GM18507 (cell line): ENCODE results near the gene NR2C1.
"Not testable (repeated sequence)": the region's sequence is repeated elsewhere in the genome, so short reads cannot be mapped to it uniquely, and the experiment has no call there.

ENCODE experiments used
- DNase-seq: peaks from one replicate; pipeline ENCODE4 v3.0.0; 2011; ENCODE audit warnings: low read depth; ENCODE audit not compliant: insufficient read length; ENCODE audit errors: extremely low spot score
- FAIRE-seq: peaks from 2 replicates; lab custom pipeline; 2011; peaks lifted over from hg19 to GRCh38; lab: Jason Lieb, UNC

Gene NR2C1

DNA sequence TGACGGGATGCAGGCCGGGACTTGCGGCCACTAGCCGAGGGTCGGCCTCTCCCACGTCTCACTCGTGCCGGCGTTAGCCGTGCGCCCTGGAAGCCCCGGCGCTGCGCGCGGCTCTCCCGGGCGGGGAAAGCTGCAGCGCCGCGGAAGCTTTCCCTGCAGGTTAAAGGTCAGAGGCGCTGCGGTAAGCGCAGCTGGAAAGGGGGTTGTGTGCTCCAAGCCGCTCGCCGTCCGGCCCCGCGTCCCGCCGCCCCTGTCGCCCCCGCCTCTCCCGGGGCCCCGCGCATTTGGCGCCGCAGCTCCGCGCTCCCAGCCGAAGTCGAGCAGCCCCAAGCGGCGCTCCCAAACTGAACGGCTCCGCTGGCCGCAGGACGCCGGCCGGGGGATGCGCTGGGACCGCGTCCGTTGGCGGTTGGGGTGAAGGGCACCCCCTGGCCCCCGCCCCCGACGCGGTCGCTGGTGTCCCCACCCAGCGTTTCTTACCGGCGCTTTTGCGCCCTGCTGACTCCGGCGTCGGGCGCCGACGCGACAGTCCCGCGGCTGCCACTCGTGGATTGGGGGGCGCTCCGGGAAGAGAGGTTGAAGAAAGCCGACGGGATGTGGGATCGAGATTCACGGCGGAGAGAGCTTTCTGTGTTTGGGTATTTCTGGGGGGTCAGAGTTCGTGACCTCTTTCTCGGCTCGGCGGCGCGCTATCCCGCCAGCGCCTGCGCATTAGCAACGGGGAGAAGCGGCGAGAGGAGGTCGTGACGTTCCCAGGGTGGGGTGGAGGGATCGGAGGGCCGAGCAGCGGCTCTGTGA is at the start of gene NR2C1:
Gene NR2C1 (minus strand): TSS at position 719 of the 798 bp plus-strand sequence. CDS start 6,234 bp downstream, outside the sequence.
- DNase-seq (peak; percentile 99), FAIRE-seq (peak; percentile 96)

DNA sequence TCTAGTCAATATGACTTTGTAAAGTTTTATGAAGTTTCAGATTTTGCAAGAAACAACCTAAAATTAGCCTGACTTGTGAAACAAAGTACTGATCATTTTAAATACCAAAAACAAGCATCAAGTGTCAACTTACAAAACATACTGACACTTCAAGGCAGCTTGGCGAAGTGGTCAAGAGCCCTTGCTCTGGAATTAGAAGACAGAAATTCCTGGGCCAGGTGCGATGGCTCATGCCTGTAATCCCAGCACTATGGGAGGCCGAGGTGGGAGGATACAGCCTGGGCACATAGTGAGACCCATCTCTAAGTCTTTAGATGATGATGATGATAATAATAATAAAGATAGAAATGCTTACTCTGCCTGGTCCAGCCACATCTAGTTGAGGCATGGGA is 45.4 kb upstream of the NR2C1 start:
- no peak for DNase-seq
- no peak for FAIRE-seq

DNA sequence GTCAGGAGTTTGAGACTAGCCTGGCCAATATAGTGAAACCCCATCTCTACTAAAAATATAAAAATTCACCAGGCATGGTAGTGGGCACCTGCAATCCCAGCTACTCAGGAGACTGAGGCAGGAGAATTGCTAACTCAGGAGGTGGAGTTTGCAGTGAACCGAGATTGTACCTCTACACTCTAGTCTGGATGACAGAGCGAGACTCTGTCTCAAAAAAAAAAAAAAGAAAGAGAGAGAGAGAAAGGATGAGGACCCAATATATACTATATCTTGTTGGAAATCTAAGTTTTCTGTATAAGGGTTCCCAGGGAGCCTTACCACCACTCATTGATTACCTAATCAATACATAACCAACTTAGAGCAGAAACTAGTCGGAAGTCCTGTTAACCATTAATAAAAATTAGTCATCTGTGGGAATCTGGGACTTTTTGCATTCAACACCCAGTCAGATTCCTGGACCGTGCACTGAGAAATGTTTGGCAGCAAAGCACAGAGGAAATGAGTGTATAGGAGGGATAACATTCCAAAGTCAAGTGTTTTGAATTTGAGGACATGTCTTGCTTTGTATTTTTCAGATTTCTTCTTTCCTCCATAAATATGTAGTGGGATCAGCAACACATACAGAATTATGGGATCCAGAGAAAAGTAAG is 44.8 kb upstream of the NR2C1 start:
- no peak for FAIRE-seq
- no peak for DNase-seq

DNA sequence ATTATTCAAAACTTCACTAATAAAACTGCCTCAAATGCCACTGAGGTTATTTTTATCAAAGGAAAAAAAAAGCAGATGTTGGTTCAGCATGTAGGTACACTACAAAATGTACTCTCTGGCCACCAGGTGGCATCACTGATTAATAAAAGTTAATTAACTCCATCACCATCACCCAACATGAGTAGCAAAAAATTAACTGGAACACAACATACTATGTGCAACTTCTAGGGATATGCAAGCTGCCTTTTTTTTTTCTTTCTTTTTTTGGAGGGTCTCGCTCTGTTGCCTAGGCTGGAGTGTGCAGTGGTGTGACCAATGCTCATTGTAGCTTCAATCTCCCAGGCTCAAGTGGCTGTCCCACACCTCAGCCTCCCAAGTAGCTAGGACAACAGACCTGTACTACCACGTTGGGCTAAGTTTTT is 43.8 kb upstream of the NR2C1 start:
- FAIRE-seq (peak; percentile 78), DNase-seq (peak; percentile 40)

DNA sequence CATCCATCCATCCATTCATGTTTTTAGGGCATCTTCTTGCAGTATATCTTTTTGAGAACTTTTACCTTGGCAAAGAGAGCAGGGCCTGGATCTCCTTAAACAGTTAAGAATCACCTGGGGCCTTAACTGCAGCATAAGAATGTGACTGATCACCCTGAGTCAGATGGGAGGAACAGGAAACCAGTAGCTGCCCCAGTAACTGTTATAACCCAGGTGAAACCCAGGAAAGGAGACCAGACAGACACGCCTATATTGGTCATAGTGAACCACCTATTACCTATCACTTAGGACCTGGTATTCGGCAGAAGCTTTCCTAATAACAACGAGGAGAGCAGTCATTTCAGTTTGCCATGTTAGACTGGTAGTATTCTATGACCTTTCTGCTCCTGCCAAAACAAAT is 43.4 kb upstream of the NR2C1 start:
- FAIRE-seq: no peak
- no peak for DNase-seq

DNA sequence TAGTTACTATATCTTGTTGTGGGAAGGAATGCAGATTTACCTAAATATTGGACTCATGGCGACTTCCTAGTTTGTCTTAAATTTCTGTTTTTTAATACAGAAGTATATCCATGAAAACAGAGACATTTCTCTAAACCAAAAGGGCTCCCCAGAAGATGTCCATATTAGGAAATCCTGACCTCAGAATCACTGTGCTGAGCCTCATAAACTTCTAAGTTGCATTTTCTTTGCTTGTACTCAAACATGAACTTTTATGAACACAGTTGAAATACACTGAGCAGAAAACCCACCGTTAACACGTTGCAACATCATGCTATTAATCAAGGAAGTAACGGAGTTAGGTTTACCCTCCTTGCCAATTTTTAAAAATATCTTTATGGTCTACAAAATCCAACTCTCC is 42.9 kb upstream of the NR2C1 start:
- FAIRE-seq (no peak), DNase-seq (no peak)

DNA sequence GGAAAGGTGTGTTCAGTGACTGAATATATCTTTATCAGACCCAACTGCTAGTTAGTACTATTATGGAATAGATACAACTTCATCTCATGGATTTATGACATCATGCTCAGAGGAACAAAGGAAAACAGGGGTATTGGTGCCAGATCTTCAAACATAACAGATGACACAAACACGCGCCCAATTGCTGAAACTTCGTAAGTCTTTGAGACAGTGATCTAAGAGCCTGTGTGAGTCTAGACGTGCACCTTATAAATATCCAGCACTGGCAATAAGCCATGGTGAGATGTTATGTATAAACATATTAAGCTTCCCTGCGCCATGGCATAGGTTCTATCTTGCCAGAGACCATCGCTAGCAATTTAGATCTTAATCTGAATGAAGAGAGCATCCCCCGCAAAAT is 42.2 kb upstream of the NR2C1 start:
- DNase-seq (no peak), FAIRE-seq (no peak)

DNA sequence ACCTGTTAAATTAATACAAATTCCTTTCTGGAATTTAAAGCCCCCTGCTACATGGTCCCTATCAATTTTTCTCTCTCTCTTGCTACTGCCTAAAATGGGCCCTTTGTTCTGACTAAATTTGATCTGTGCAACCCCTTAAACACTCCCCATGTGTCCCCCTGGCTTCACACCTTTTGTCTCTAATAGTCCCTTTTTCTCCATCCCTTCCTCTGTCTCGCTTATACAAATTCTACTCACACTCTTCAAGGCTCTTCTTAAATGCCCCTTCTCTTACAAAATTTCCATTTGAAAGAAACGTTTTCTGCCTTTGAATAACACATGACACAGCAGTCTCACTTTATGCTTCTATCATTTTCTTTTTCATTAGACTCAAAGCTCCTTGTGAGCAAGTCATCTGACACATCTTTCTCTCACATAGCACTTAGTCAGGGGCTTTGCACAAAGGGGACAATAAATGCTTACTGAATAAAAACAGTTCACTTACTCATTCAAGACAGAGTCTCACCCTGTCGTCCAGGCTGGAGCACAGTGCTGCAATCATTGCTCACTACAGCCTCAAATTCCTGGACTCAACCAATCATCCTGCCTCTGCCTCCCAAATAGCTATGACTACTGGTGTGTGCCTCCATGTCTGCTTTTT is 41.5 kb upstream of the NR2C1 start:
- no peak for DNase-seq

DNA sequence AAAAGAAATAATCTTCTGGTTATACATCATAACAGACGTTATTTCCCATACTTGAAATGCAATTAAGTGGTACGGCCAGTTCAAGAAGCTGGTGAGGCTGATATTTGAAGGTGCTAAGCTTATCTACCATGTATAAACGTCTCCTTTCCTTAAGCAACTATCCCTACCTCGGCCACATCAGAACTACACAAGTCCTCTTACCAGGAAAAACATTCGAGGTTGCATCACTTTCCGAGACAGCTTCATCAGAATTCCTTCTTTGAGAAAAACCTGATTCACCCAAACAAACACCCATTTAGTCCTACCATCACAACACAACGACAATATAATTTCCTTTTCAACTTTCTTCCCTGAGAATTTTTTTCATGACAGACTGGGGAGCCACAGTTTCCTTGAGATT is 33.9 kb upstream of the NR2C1 start:
- FAIRE-seq: no peak
- no peak for DNase-seq

More for the DNA sequence above, 41.5 kb upstream of the NR2C1 start:
- FAIRE-seq: no peak

DNA sequence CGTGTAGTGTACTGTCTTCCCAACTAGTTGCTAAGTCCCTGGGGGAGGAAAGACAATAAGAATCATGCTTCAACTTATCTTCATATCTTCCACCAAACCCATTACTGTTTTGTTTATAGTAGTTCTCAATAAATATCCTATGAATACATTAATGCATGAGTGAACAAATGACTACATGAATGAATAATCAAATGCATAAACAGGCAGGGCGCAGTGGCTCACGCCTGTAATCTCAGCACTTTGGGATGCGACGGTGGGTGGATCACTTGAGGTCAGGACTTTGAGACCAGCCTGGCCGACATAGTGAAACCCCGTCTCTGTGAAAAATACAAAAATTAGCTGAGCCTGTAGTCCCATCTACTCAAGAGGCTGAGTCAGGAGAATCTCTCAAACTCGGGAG is 32.1 kb upstream of the NR2C1 start:
- FAIRE-seq (no peak), DNase-seq (no peak)

DNA sequence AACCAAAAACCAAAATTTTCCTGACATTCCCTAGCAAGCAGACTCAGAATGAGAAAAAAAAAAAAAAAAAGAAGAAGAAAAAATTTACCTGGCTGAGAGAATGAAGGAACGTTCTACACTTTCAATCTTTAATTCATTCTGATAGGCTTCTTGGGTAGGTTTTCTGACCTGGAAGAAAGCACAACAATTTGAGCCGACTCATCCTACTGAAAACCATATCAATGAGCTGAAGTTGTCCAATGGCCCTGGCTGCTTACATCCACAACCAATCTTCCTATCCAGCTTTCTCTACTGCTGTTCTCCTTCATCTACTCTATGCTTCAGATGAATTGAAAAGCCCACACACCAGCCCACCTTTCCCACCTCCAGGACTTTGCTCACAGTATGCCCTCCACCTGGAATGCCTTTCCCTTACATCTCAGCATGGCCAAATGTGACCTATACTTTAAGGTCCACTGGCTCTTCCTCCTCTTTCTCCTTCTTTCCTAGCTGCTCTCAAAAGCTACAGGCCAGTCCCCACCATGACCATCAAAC is 31.6 kb upstream of the NR2C1 start:
- FAIRE-seq (no peak), DNase-seq (no peak)

DNA sequence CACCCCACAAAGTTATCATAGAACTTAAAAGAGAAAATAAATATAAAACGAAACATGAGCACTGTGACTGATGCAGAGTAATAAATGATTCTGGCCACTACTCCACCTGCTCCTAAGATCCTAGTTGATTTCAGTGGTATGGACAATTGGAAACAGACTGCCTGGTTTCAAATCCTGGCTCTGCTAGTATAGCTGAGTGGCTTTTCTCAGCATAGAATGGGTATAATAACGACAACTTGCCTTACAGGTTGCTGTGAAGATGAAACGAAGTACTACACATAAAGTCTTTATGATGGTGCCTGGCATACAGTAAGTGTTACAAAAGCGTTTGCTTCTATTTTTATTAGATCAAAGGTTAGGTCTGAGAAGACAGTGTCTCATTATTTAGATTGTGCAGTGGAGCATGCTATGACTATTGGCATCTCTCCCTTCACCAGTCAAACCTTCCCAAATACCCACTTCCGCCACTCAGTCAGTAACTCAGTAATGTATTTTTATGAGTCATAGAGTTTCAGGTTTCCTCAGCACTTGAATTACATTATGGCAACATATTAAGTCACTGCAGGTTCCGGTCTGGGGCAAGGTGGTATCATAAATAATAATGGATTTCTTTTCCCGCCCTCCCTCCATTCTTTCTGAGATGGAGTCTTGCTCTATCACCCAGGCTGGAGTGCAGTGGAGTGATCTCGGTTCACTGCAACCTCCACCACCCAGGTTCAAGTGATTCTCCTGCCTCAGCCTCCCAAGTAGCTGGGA is 29.7 kb upstream of the NR2C1 start:
- DNase-seq: peak; percentile 66
- peak; percentile 94 for FAIRE-seq

DNA sequence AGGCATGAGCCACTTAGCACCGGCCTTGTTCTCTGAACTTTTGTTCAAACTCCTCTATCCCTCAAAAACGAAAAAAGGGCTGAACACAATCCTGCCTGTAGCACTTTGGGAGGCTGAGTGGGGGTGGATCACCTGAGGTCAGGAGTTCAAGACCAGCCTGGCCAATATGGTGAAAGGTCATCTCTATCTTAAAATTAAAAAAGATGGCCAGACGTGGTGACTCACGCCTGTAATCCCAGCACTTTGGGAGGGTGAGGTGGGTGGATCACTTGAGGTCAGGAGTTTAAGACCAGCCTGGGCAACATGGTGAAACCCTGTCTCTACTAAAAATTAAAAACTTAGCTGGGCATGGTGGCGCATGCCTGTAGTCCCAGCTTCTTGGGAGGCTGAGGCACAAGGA is 28.5 kb upstream of the NR2C1 start:
- DNase-seq, FAIRE-seq: not testable (repeated sequence)

DNA sequence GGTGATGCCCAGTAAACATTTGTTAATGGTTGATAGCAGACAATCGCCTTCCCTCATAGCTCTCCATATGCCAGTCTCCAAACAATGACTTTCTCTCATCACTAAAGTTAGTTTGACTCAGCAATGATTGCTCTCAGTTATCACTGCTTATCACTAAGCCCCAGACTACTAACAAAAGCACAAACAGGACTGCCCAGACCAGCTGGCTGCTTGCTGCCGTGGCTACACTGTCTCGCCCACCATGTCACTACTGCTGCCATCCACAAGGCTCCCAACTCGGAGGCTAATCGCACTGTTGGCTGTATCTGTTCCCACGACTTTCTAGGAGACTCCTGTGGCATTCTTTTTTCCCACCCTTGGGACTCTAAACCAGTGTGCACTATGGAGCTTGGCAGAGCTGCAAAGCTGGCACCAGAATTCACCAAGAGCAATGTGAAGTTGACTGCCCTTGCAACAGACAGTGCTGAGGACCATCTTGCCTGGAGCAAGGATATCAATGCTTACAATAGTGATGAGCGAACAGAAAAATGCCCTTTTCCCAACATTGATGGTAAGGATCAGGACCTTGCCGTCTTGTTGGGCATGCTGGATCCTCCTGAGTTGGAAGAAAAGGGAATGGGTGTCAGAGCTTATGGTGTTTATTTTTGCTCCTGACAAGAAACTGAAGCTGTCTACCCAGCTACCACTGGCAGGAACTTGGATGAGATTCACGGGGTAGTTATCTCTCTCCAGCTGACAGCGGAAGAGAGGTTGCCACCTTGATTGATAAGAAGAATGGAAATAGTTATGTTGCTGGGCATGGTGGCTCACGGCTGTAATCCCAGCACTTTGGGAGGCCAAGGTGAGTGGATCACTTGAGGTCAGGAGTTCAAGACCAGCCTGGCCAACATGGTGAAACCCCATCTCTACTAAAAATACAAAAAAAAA is 27.1 kb upstream of the NR2C1 start:
- FAIRE-seq (no peak), DNase-seq (no peak)

DNA sequence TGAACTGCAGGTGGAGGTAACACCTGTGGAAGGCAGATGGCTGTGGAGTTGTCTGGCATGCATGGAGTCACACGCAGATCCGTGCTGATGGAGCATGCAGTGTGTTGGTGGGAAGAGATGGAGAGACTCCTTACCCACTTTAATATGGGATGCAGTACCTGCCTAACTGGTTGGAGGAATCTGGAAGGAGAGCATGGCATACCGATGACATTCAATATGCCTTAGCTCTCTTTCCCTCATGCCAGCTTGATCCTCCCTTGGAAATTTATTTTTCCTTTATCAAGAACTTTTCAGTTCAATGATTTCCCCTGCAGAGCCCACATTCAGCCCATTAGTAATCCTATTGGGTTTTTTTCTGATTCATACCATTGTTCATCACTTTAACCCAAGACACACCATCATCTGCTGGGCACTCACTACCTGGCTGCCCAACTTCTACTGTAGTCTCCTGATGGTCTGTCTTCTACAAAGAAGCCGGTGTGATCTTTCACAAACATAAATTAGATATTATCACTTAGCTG is 25.9 kb upstream of the NR2C1 start:
- no peak for DNase-seq
- no peak for FAIRE-seq

DNA sequence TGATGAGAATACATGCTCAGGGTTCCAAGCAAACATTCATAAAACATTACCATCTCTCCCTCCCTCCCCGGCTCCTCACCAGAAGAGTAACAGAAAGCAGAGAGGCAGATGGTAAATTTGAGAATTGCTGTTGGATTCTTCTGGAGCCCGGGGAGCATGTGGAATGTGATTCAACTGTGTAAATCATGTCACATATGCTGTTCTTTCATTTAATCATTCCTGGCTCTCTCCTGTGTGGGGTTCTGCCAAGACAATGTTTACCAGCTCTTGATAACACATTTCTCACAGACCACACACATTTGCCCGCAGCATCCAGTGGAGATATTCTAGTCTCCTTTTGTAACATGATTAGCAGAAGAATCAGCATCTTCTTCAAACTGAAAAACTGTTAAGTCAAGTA is 23.4 kb upstream of the NR2C1 start:
- no peak for FAIRE-seq

DNA sequence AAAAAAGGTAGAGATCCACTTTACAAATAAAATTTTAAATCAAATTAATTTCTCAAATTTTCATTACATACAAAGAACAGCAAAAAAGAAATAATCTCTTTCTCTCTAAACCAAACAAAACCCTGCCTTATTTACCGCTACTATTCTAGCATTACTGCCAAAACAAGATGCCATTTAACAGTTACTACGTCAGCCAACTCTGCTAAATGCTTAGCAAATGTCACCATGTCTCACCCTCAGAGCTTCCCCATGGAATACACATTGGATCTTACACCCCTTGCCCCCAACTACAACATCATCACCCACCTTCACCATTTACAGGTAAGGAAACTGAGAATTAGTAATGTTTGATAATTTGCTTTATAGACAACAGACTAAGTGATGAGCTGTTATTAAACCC is 23.0 kb upstream of the NR2C1 start:
- no peak for DNase-seq
- no peak for FAIRE-seq

More for the DNA sequence above, 23.4 kb upstream of the NR2C1 start:
- DNase-seq: no peak

DNA sequence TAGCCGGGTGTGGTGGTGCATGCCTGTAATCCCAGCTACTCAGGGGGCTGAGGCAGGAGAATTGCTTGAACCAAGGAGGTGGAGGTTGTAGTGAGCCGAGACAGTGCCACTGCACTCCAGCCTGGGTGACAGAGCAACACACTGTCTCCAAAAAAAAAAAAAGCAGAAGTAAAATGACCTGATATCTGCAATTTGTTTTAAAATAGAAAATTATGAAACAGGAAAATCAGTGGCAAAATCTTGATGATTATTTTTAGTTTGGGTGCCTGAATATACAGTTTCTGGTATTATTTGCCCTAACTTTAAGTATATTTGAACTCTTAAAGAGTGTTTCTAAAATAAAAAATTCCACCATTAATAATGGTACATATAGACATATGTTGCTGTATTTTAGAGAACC is 22.4 kb upstream of the NR2C1 start:
- DNase-seq, FAIRE-seq: not testable (repeated sequence)
